ENCODE measurements around the gene SLC12A8.

DNA sequence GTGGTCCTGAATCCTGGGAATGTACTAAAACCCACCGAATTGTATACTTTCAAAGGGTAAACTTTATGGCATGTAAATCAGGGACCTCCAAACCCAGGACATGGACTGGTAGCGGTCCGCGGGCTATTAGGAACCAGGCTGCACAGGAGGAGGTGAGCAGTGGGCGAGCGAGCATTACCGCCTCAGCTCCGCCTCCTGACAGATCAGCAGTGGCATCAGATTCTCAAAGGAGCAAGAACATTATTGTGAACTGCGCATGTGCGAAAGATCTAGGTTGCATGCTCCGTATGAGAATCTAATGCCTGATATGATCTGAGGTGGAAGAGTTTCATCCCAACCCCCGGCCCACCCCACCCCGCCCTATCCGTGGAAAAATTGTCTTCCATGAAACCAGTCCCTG, 178.9 kb downstream of the SLC12A8 start:
- TF ChIP-seq, protein P1, sequence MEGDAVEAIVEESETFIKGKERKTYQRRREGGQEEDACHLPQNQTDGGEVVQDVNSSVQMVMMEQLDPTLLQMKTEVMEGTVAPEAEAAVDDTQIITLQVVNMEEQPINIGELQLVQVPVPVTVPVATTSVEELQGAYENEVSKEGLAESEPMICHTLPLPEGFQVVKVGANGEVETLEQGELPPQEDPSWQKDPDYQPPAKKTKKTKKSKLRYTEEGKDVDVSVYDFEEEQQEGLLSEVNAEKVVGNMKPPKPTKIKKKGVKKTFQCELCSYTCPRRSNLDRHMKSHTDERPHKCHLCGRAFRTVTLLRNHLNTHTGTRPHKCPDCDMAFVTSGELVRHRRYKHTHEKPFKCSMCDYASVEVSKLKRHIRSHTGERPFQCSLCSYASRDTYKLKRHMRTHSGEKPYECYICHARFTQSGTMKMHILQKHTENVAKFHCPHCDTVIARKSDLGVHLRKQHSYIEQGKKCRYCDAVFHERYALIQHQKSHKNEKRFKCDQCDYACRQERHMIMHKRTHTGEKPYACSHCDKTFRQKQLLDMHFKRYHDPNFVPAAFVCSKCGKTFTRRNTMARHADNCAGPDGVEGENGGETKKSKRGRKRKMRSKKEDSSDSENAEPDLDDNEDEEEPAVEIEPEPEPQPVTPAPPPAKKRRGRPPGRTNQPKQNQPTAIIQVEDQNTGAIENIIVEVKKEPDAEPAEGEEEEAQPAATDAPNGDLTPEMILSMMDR (IDR thresholded peaks at IDR 0.05 in 4 of 5, conservative IDR thresholded peaks at IDR 0.05 in 1 of 5): no peak
- no peak for TF ChIP-seq POLR2A (IDR thresholded peaks at IDR 0.05)
